ENCODE data around the gene SERPINH1. TPM values are rescaled to one million over a fixed set of nuclear protein-coding genes. Genes with fewer than 3 reads are reported as not detected.
A peak's percentile ranks its signal among the peaks of the same experiment; 100 is the strongest.

Gene SERPINH1
- total RNA-seq, 1 donor from 2014 or later: 1,290 TPM

DNA sequence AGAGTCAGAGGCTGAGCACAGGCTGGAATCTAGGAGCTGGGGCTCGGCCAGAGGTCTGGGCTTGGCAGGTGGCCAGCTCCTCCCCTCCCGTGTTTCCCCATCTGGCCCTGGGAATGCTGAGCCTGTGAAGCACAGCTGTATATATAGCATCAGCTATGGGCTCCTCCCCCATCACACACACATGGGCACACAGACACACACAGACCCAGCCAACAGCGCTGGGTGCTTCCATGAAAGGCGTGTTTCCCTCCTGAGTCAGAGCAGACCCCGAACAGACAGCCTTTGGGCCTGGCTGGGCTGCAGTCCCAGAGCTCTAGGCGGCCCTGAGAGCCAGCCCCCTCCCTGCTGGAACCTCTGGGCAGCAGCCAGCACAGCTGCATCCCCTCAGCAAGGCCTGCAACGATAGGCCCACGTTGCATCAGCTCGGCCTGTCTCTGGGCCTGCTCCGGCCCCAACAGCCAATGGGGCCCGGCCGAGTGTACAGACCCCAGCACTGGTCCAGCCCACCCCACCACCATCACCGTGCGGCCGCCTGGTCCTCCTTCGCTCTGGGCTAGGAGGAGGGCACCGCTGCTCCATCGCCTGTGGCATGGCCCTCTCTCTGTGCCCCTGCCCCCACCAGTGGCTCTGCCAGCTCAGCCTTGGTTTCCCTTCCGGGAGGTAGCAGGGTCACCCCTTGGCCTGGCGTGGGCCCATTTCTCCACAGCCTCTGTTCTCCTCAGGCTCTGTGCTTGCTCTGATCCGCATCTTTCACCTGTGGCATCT, 7.6 kb upstream of the SERPINH1 start:
- peak overlapping the region; percentile 95 to 97 for H3K27ac ChIP-seq

DNA sequence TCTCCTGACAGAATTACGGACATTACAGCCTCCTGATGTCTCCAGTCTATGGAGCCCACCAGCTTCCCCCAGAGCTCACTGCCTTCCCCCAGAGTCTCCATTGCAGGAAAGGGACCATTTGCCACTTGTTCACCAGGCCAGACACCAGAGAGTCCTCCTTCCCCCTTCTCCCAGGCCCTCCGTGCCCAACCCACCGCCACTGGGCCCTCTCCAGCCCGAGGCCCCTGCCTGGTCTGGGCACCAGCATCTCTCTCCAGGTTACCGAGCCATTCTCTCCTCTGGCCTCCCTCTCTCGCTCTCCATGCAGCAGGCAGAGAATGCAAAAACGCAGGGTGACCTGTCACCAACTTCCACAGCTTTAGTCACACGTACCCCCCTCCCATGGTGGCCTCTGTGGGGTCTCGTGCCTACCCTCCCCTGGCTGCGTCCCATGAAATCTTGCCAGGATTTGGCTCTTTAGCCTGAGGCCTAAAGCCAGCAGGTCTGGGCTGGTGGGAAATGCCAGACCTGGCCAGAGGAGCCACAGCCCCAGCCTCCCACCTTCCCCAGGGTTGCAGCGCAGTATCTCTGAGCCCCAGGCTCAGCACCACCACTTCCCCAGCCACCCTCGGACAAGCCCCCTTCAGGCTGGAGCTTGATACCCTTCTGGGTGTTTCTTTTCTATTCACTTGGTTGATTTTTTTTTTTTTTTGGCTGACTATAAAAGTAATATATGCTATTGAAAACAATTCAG, 6.8 kb upstream of the SERPINH1 start:
- H3K27ac ChIP-seq: peak overlapping the region; percentile 95 to 97
- DNase-seq (ENCODE audit: low spot score in 2 of 2): no peak
- H3K9me3 ChIP-seq: no peaks in the 10 kb centered on the region
- H3K36me3 ChIP-seq: no peaks in the 10 kb centered on the region
- TF ChIP-seq, protein P1, sequence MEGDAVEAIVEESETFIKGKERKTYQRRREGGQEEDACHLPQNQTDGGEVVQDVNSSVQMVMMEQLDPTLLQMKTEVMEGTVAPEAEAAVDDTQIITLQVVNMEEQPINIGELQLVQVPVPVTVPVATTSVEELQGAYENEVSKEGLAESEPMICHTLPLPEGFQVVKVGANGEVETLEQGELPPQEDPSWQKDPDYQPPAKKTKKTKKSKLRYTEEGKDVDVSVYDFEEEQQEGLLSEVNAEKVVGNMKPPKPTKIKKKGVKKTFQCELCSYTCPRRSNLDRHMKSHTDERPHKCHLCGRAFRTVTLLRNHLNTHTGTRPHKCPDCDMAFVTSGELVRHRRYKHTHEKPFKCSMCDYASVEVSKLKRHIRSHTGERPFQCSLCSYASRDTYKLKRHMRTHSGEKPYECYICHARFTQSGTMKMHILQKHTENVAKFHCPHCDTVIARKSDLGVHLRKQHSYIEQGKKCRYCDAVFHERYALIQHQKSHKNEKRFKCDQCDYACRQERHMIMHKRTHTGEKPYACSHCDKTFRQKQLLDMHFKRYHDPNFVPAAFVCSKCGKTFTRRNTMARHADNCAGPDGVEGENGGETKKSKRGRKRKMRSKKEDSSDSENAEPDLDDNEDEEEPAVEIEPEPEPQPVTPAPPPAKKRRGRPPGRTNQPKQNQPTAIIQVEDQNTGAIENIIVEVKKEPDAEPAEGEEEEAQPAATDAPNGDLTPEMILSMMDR (IDR thresholded peaks at IDR 0.05): no peak
- H3K4me3 ChIP-seq: peak overlapping the region; percentile 35
- intact Hi-C loops (cut with DNase I): loop anchor here (2.0 to 10.0 kb wide), 2 partner anchors 50 to 680 kb away; no protein-coding TSS in a partner anchor
- H3K27me3 ChIP-seq: no peaks in the 10 kb centered on the region
- H3K4me1 ChIP-seq: peaks cover 23 to 49% of the 10 kb centered on the region in 2 donors

More for the DNA sequence above, 7.6 kb upstream of the SERPINH1 start:
- intact Hi-C loops (cut with DNase I): loop anchor here (1.0 to 10.0 kb wide), 4 partner anchors 8 to 680 kb away; partner anchors contain the start of gene SERPINH1
- TF ChIP-seq, protein P1 (IDR thresholded peaks at IDR 0.05): no peak
- peak; percentile 93 to 98 for DNase-seq (ENCODE audit: low spot score in 2 of 2)
- no peaks in the 10 kb centered on the region for H3K9me3 ChIP-seq
- no peaks in the 10 kb centered on the region for H3K27me3 ChIP-seq
- H3K4me3 ChIP-seq: peak overlapping the region; percentile 35
- H3K4me1 ChIP-seq: peaks cover 21 to 40% of the 10 kb centered on the region in 2 donors
- H3K36me3 ChIP-seq: no peaks in the 10 kb centered on the region

DNA sequence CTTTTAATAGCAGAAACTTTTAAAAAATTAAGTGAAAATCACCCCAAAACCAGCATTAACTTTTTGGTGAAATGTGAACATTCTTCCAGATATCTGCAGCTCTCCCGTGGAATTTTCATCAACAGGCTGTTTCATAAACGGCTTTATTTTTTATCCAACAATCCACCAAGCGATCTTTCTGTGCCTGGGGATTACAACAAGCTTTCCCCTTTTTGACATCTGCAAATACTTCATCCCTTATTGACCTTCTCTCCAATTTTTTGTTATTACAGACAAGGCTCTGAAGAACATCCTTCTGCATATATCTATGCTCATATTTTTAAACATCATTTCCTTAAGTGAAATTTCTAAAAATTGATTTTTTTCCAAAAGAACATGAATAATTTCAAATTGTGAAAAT, 5.8 kb upstream of the SERPINH1 start:
- Histone ChIP-seq H3K4me3 (no peak overlapping the region), H3K27me3 (no peaks in the 10 kb centered on the region), H3K4me1 (peaks cover 26 to 56% of the 10 kb centered on the region in 2 donors), H3K9me3 (no peaks in the 10 kb centered on the region), H3K36me3 (no peaks in the 10 kb centered on the region), H3K27ac (peak overlapping the region; percentile 99 to 100)
- TF ChIP-seq, protein P1 (IDR thresholded peaks at IDR 0.05): no peak
- DNase-seq (ENCODE audit: low spot score in 2 of 2): no peak
- intact Hi-C loops (cut with DNase I): loop anchor here (10.0 kb wide), 1 partner anchor 679 kb away; no protein-coding TSS in a partner anchor

DNA sequence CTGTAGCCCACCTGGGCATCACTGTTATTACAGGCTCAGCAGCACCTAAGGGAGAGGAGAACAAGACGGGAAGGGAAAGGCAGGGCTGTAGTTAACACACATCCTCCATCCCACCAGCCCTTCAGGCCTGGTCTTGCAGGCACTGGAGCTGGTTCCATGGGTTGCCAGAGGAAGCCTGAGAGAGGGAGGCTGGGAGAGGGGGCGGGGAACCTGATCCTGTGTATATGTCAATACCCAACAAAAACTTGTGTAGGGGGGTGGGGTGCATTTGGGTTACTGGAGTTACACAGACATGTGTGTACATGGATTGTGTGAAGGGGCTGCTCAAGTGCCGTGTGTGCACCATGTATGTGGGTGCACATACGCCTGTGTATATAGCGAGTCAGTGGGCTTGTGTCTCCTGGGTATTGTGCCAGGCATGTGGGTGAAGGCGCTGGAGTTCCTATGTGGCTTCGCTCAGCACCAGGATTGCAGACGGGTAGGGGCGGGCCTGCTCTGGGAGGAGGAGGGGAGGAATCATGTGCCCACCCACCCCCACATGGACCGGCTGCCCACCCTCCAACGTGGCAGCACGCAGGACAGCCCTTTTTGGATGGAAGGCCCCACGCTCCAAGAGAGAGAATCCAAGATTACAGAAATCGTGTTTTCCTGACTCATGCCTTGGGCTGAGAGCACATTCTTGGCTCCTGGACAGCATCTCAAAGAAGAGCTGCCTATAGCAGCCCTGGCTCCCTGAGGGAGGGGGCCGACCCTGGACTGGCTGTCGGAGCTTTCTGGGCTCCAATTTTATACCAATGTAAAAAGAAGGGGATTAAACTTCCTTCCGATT, 4.2 kb upstream of the SERPINH1 start:
- intact Hi-C loops (cut with DNase I): loop anchor here (10.0 kb wide), 1 partner anchor 677 kb away; no protein-coding TSS in a partner anchor
- DNase-seq (ENCODE audit: low spot score in 2 of 2): peak in 1 of 2 donors; percentile 91
- Histone ChIP-seq H3K9me3 (no peaks in the 10 kb centered on the region), H3K4me3 (peak overlapping the region; percentile 25 to 46), H3K4me1 (peaks cover 31 to 62% of the 10 kb centered on the region in 2 donors), H3K36me3 (no peaks in the 10 kb centered on the region), H3K27ac (peak overlapping the region; percentile 99 to 100), H3K27me3 (no peaks in the 10 kb centered on the region)
- TF ChIP-seq, protein P1 (IDR thresholded peaks at IDR 0.05): no peak
